Naive thymus-derived CD4-positive, alpha-beta T cell (primary cell): ENCODE measurements around the gene S100A4. TPM values are rescaled to one million over a fixed set of nuclear protein-coding genes. Genes with fewer than 3 reads are reported as not detected.
A peak's percentile ranks its signal among the peaks of the same experiment; 100 is the strongest.
"Not testable (repeated sequence)": the region's sequence is repeated elsewhere in the genome, so short reads cannot be mapped to it uniquely, and the experiment has no call there.

Experiments
- ATAC-seq: fragments of 150-1000 bp; cut with Tn5 transposase; 2 replicates; pipeline ENCODE4 v1.10.0; 2021; ENCODE audit warnings: mild to moderate bottlenecking, moderate library complexity
- CTCF ChIA-PET: fragments of 350-600 bp; sonication (Branson Sonifier 250); formaldehyde crosslinking; loops from one replicate; lab custom pipeline; 2021; ENCODE audit warnings: antibody characterized with exemption; lab: Charles Lee
- POLR2A ChIA-PET: fragments of 350-600 bp; sonication (Branson Sonifier 250); formaldehyde crosslinking; loops from one replicate; lab custom pipeline; 2021; ENCODE audit warnings: antibody characterized with exemption, inconsistent platforms; lab: Charles Lee
- DNase-seq, 9 donors: peaks; one replicate each; pipeline versions ENCODE4 v3.0.0 to v3.0.0-alpha.2; 2020 to 2022; ENCODE audit warnings: mixed read lengths in 1 of 9
- H3K27ac ChIP-seq: one replicate; pipeline ENCODE4 v1.7.0; 2013; ENCODE audit warnings: mild to moderate bottlenecking, low read depth, low read length, moderate library complexity
- H3K27me3 ChIP-seq, 2 donors: one replicate each; pipeline ENCODE4 v1.7.0; 2013; ENCODE audit warnings: low read length in 2 of 2, mild to moderate bottlenecking in 2 of 2, moderate library complexity in 2 of 2; ENCODE audit not compliant: control insufficient read depth in 2 of 2, insufficient read depth in 2 of 2
- H3K36me3 ChIP-seq, 3 experiments: 1 replicate in 2 of 3; 2 replicates in 1 of 3; pipeline ENCODE4 v1.7.0; 2013; ENCODE audit warnings: low read length in 3 of 3, mild to moderate bottlenecking in 3 of 3, moderate library complexity in 1 of 3; ENCODE audit not compliant: insufficient read depth in 3 of 3, control insufficient read depth in 2 of 3
- H3K4me1 ChIP-seq, 2 donors: one replicate each; pipeline ENCODE4 v1.7.0; 2013; ENCODE audit warnings: low read length in 2 of 2, mild to moderate bottlenecking in 2 of 2, moderate library complexity in 1 of 2; ENCODE audit not compliant: control insufficient read depth in 2 of 2, insufficient read depth in 2 of 2
- H3K4me3 ChIP-seq: 2 replicates; pipeline ENCODE4 v1.7.0; 2013; ENCODE audit warnings: mild to moderate bottlenecking, low read length
- H3K9me3 ChIP-seq, 3 experiments: 1 replicate in 2 of 3; 2 replicates in 1 of 3; pipeline ENCODE4 v1.7.0; 2013; ENCODE audit warnings: low read length in 3 of 3; ENCODE audit not compliant: control insufficient read depth in 2 of 3
- H3K27ac Mint-ChIP-seq, 9 donors: one replicate each; pipeline ENCODE4 v1.8.0; 2020 to 2022; ENCODE audit warnings: mixed read lengths in 9 of 9, mild to moderate bottlenecking in 8 of 9, moderate library complexity in 5 of 9, inconsistent platforms in 2 of 9
- H3K27me3 Mint-ChIP-seq, 5 donors: one replicate each; pipeline ENCODE4 v1.8.0; 2021 to 2022; ENCODE audit warnings: mixed read lengths in 5 of 5, mild to moderate bottlenecking in 1 of 5
- H3K36me3 Mint-ChIP-seq, 5 donors: one replicate each; pipeline ENCODE4 v1.8.0; 2020 to 2022; ENCODE audit warnings: mixed read lengths in 5 of 5, mild to moderate bottlenecking in 3 of 5, inconsistent platforms in 1 of 5
- H3K4me1 Mint-ChIP-seq, 7 donors: one replicate each; pipeline ENCODE4 v1.8.0; 2020 to 2022; ENCODE audit warnings: mixed read lengths in 7 of 7, mild to moderate bottlenecking in 3 of 7, inconsistent platforms in 1 of 7
- H3K4me3 Mint-ChIP-seq, 10 donors: one replicate each; pipeline ENCODE4 v1.8.0; 2020 to 2022; ENCODE audit warnings: mild to moderate bottlenecking in 10 of 10, mixed read lengths in 10 of 10, moderate library complexity in 6 of 10, inconsistent platforms in 2 of 10
- H3K9me3 Mint-ChIP-seq, 11 donors: one replicate each; pipeline ENCODE4 v1.8.0; 2020 to 2022; ENCODE audit warnings: mixed read lengths in 11 of 11, mild to moderate bottlenecking in 4 of 11, inconsistent platforms in 1 of 11, moderate library complexity in 1 of 11
- intact Hi-C, 2 donors: fragments of 100-400 bp; cut with micrococcal nuclease; formaldehyde crosslinking; loops; one replicate each; pipeline ENCODE4 v1.15.1; 2023
- polyA plus RNA-seq, 2 donors: library from polyadenylated mRNA; unstranded; fragments of 300-500 nt; fragmentation: Illumina TruSeq; gene quantifications; one replicate each; pipeline ENCODE4 v1.2.3, GENCODE V29; 2021
- total RNA-seq, 6 experiments: library from RNA in 5 of 6; stranded (reverse) in 5 of 6; gene quantifications; 1 replicate in 5 of 6; 2 replicates in 1 of 6; pipeline ENCODE4 v1.2.3 and lab custom pipeline; 2021 to 2026

The S100A4 gene
- total and polyA plus RNA-seq, 7 experiments from 2014 or later, result 54.0 to 766 (median 259) TPM

- H3K4me1 ChIP-seq, result peaks cover 12 to 13% of the 10 kb centered on the region in 2 donors
- H3K27me3 ChIP-seq, result no peaks in the 10 kb centered on the region
- Mint-ChIP-seq H3K9me3 (no peaks in the 10 kb centered on the region), H3K27me3 (no peaks in the 10 kb centered on the region), H3K4me1 (peaks cover 25 to 36% (median 28%) of the 10 kb centered on the region in 7 donors), H3K27ac (peak within 1 kb of the TSS; percentile 56 to 98 (median 85)), H3K36me3 (no peaks in the 10 kb centered on the region), H3K4me3 (peak within 1 kb of the TSS in 7 of 10 donors; percentile 32 to 81 (median 56))
- ChIA-PET CTCF (interaction anchor here (0.6 to 4.1 kb wide), 4 partner anchors 32 to 359 kb away, joined by 4 to 31 read pairs (median 10); no protein-coding TSS in a partner anchor), POLR2A (interaction anchor here (0.7 to 2.0 kb wide), 6 partner anchors 17 to 876 kb away, joined by 3 to 16 read pairs (median 9); partner anchors contain the start of genes S100A5 and S100A6)
- no peaks in the 10 kb centered on the region for H3K9me3 ChIP-seq
- no peak within 1 kb of the TSS for H3K4me3 ChIP-seq
- peak within 1 kb of the TSS; percentile 17 for H3K27ac ChIP-seq
- intact Hi-C loops, result loop anchor here (5.0 kb wide), 2 partner anchors 52 to 182 kb away; partner anchors contain the start of gene S100A14 (in 1 of the 2)
- H3K36me3 ChIP-seq, result no peaks in the 10 kb centered on the region
- DNase-seq, result peak in 1 of 9 donors; percentile 48
- peak; percentile 69 for ATAC-seq
These were observed 20.1 kb upstream of the S100A4 start, which contains the start of gene S100A2 for GRCh38 chr1:153565529-153566374. S100A2 (minus strand) TSS chr1:153565844; CDS start chr1:153563877, 1,967 bp downstream.

GRCh38 chr1:153563991-153564390 lies 18.4 kb upstream of the S100A4 start:
- ChIA-PET CTCF (interaction anchor here (1.3 to 4.1 kb wide), 3 partner anchors 19 to 53 kb away, joined by 3 to 31 read pairs (median 16); partner anchors contain the start of gene S100A4), POLR2A (interaction anchor here (0.6 to 1.9 kb wide), 7 partner anchors 19 to 590 kb away, joined by 3 to 6 read pairs (median 3); partner anchors contain the start of genes S100A4 and S100A5)
- no peaks in the 10 kb centered on the region for H3K9me3 Mint-ChIP-seq
- Histone ChIP-seq H3K4me1 (peaks cover 12 to 13% of the 10 kb centered on the region in 2 donors), H3K27ac (no peak overlapping the region), H3K36me3 (no peaks in the 10 kb centered on the region), H3K4me3 (no peak overlapping the region), H3K27me3 (no peaks in the 10 kb centered on the region), H3K9me3 (no peaks in the 10 kb centered on the region)
- H3K4me1 Mint-ChIP-seq, result peaks cover 25 to 36% (median 27%) of the 10 kb centered on the region in 7 donors
- H3K27ac Mint-ChIP-seq, result peak overlapping the region in 1 of 9 donors; percentile 56
- DNase-seq, result no peak
- no peak overlapping the region for H3K4me3 Mint-ChIP-seq
- H3K36me3 Mint-ChIP-seq, result no peaks in the 10 kb centered on the region
- no peak for ATAC-seq
- intact Hi-C loops, result no loop called here
- no peaks in the 10 kb centered on the region for H3K27me3 Mint-ChIP-seq

GRCh38 chr1:153563483-153563901 lies 17.9 kb upstream of the S100A4 start:
- Histone ChIP-seq H3K27ac (no peak overlapping the region), H3K27me3 (no peaks in the 10 kb centered on the region), H3K4me3 (no peak overlapping the region), H3K4me1 (peaks cover 12 to 13% of the 10 kb centered on the region in 2 donors), H3K36me3 (no peaks in the 10 kb centered on the region), H3K9me3 (no peaks in the 10 kb centered on the region)
- peak overlapping the region in 2 of 9 donors; percentile 42 to 56 for H3K27ac Mint-ChIP-seq
- no peaks in the 10 kb centered on the region for H3K9me3 Mint-ChIP-seq
- H3K4me3 Mint-ChIP-seq, result no peak overlapping the region
- DNase-seq (no peak), ATAC-seq (no peak)
- H3K36me3 Mint-ChIP-seq, result no peaks in the 10 kb centered on the region
- intact Hi-C loops, result no loop called here
- ChIA-PET CTCF (interaction anchor here (1.3 to 4.1 kb wide), 3 partner anchors 18 to 53 kb away, joined by 3 to 31 read pairs (median 16); partner anchors contain the start of gene S100A4), POLR2A (interaction anchor here (0.9 to 1.9 kb wide), 5 partner anchors 18 to 166 kb away, joined by 3 to 6 read pairs (median 4); partner anchors contain the start of genes S100A4 and S100A5)
- H3K4me1 Mint-ChIP-seq, result peaks cover 22 to 31% (median 24%) of the 10 kb centered on the region in 7 donors
- H3K27me3 Mint-ChIP-seq, result no peaks in the 10 kb centered on the region

GRCh38 chr1:153562021-153562420 lies 16.4 kb upstream of the S100A4 start:
- not testable (repeated sequence) for ATAC-seq
- POLR2A ChIA-PET, result interaction anchor here (1.1 to 1.5 kb wide), 4 partner anchors 10 to 29 kb away, joined by 4 to 10 read pairs (median 6); partner anchors contain the start of gene S100A5

GRCh38 chr1:153561466-153561985 lies 15.9 kb upstream of the S100A4 start:
- no peaks in the 10 kb centered on the region for H3K36me3 Mint-ChIP-seq
- no peaks in the 10 kb centered on the region for H3K9me3 Mint-ChIP-seq
- CTCF ChIA-PET, result interaction anchor here (0.7 to 1.5 kb wide), 3 partner anchors 12 to 29 kb away, joined by 3 to 6 read pairs (median 4); partner anchors contain the start of gene S100A5

More at GRCh38 chr1:153562021-153562420, 16.4 kb upstream of the S100A4 start:
- H3K4me3 ChIP-seq, H3K27me3 ChIP-seq, DNase-seq, H3K9me3 Mint-ChIP-seq, H3K36me3 ChIP-seq, H3K9me3 ChIP-seq, H3K27ac ChIP-seq, H3K27me3 Mint-ChIP-seq, H3K4me3 Mint-ChIP-seq, intact Hi-C loops, H3K36me3 Mint-ChIP-seq: not testable (repeated sequence)
- H3K27ac Mint-ChIP-seq, result peak overlapping the region in 1 of 9 donors; percentile 31
- CTCF ChIA-PET, result interaction anchor here (0.7 kb wide), 1 partner anchor 13 kb away, joined by 3 read pairs; no protein-coding TSS in a partner anchor
- peaks cover 12 to 19% (median 13%) of the 10 kb centered on the region in 7 donors for H3K4me1 Mint-ChIP-seq
- H3K4me1 ChIP-seq, result peaks cover 4 to 13% of the 10 kb centered on the region in 2 donors

More at GRCh38 chr1:153561466-153561985, 15.9 kb upstream of the S100A4 start:
- no peak for ATAC-seq
- Histone ChIP-seq H3K27me3 (no peaks in the 10 kb centered on the region), H3K4me3 (no peak overlapping the region), H3K9me3 (no peaks in the 10 kb centered on the region), H3K36me3 (no peaks in the 10 kb centered on the region), H3K4me1 (peaks cover 4 to 8% of the 10 kb centered on the region in 2 donors), H3K27ac (no peak overlapping the region)
- H3K4me1 Mint-ChIP-seq, result peaks cover 7 to 15% (median 8%) of the 10 kb centered on the region in 7 donors
- H3K27me3 Mint-ChIP-seq, result no peaks in the 10 kb centered on the region
- peak overlapping the region in 2 of 9 donors; percentile 33 to 67 for H3K27ac Mint-ChIP-seq
- intact Hi-C loops, result no loop called here
- no peak for DNase-seq
- POLR2A ChIA-PET, result interaction anchor here (1.1 to 1.5 kb wide), 4 partner anchors 10 to 29 kb away, joined by 4 to 10 read pairs (median 6); partner anchors contain the start of gene S100A5
- no peak overlapping the region for H3K4me3 Mint-ChIP-seq
